H1 (cell line): ENCODE results near the gene RGS7BP. TPM values are rescaled to one million over a fixed set of nuclear protein-coding genes. Genes with fewer than 3 reads are reported as not detected.

ENCODE experiments used
- CTCF ChIA-PET: fragments of 300-600 bp; sonication (Branson Sonifier 250); formaldehyde crosslinking; loops from one replicate; lab custom pipeline; 2021; ENCODE audit not compliant: partially characterized antibody; lab: Charles Lee
- POLR2A ChIA-PET: fragments of 300-600 bp; sonication (Branson Sonifier 250); formaldehyde crosslinking; loops from one replicate; lab custom pipeline; 2021; ENCODE audit warnings: inconsistent platforms; ENCODE audit not compliant: partially characterized antibody; lab: Charles Lee
- DNase-seq, 2 experiments: peaks; one replicate each; pipeline versions ENCODE4 v3.0.0 to v3.0.0-alpha.2; 2010 to 2022; ENCODE audit warnings: low spot score in 2 of 2, low read depth in 1 of 2, mixed read lengths in 1 of 2
- FAIRE-seq: peaks from 2 replicates; lab custom pipeline; 2011; peaks lifted over from hg19 to GRCh38; lab: Jason Lieb, UNC
- H2AFZ ChIP-seq: 2 replicates; pipeline ENCODE4 v1.8.1; 2012; ENCODE audit warnings: low read length, inconsistent platforms
- H2AK5ac ChIP-seq: 2 replicates; pipeline ENCODE4 v1.6.1; 2013; ENCODE audit warnings: low read depth, low read length
- H2BK120ac ChIP-seq: replicated peaks from 2 replicates; pipeline ENCODE3; 2013; ENCODE audit warnings: low read depth, low read length, inconsistent platforms
- H2BK12ac ChIP-seq: 2 replicates; pipeline ENCODE4 v1.6.1; 2013; ENCODE audit warnings: low read depth, low read length
- H2BK15ac ChIP-seq: 2 replicates; pipeline ENCODE4 v1.6.1; 2013; ENCODE audit warnings: low read length
- H2BK20ac ChIP-seq: 2 replicates; pipeline ENCODE4 v1.6.1; 2013; ENCODE audit warnings: low read length
- H2BK5ac ChIP-seq: 2 replicates; pipeline ENCODE4 v1.6.1; 2013; ENCODE audit warnings: low read depth, low read length
- H3K14ac ChIP-seq: 2 replicates; pipeline ENCODE4 v1.6.1; 2013; ENCODE audit warnings: inconsistent platforms; ENCODE audit not compliant: insufficient read length
- H3K18ac ChIP-seq: 2 replicates; pipeline ENCODE4 v1.6.1; 2013; ENCODE audit warnings: low read length; ENCODE audit errors: extremely low read depth
- H3K23ac ChIP-seq: 2 replicates; pipeline ENCODE4 v1.6.1; 2013; ENCODE audit warnings: inconsistent platforms; ENCODE audit not compliant: insufficient read length
- H3K23me2 ChIP-seq: 2 replicates; pipeline ENCODE4 v1.6.1; 2013; ENCODE audit warnings: low read depth, low read length
- H3K27ac ChIP-seq: 2 replicates; pipeline ENCODE4 v1.6.1; 2011; ENCODE audit warnings: low read depth, low read length, inconsistent platforms
- H3K27me3 ChIP-seq, 4 experiments: replicated peaks in 1 of 4; 1 replicate in 1 of 4; 2 replicates in 3 of 4; pipeline versions ENCODE4 v1.6.1 to v1.8.1; 2011 to 2013; ENCODE audit warnings: low read length in 3 of 4, mild to moderate bottlenecking in 3 of 4, inconsistent platforms in 2 of 4, mixed read lengths in 2 of 4, moderate library complexity in 1 of 4; ENCODE audit not compliant: control insufficient read depth in 3 of 4, insufficient read depth in 3 of 4; ENCODE audit errors: extremely low read depth in 1 of 4
- H3K36me3 ChIP-seq, 4 experiments: 2 replicates each; pipeline versions ENCODE4 v1.6.1 to v1.8.1; 2011 to 2013; ENCODE audit warnings: mild to moderate bottlenecking in 4 of 4, low read length in 3 of 4, moderate library complexity in 2 of 4, control low read depth in 1 of 4, inconsistent platforms in 1 of 4; ENCODE audit not compliant: insufficient read depth in 4 of 4, control insufficient read depth in 2 of 4
- H3K4ac ChIP-seq: replicated peaks from 2 replicates; pipeline ENCODE3; 2013; ENCODE audit warnings: low read length, low read depth, mixed read lengths, inconsistent platforms; ENCODE audit not compliant: insufficient read length
- H3K4me1 ChIP-seq, 4 experiments: replicated peaks in 1 of 4; 1 replicate in 1 of 4; 2 replicates in 3 of 4; pipeline versions ENCODE4 v1.6.1 to v1.8.1; 2011 to 2013; ENCODE audit warnings: low read length in 3 of 4, inconsistent platforms in 2 of 4, mixed read lengths in 1 of 4; ENCODE audit not compliant: insufficient read depth in 4 of 4, control insufficient read depth in 3 of 4
- H3K4me2 ChIP-seq, 2 experiments: 2 replicates each; pipeline versions ENCODE4 v1.6.1 to v1.8.1; 2011 to 2013; ENCODE audit warnings: low read depth in 2 of 2, low read length in 2 of 2, control low read depth in 1 of 2, inconsistent platforms in 1 of 2, mild to moderate bottlenecking in 1 of 2; ENCODE audit not compliant: insufficient read depth in 1 of 2
- H3K4me3 ChIP-seq, 4 experiments: fragments of 200-600, 300-600 bp in 1 of 4; sonication (generic), shearing (Covaris generic), sonication (Bioruptor Twin) in 1 of 4; 2 replicates each; pipeline versions ENCODE4 v1.5.1 to v1.8.1; 2011 to 2016; ENCODE audit warnings: low read length in 4 of 4, low read depth in 3 of 4, control low read depth in 2 of 4, inconsistent platforms in 2 of 4, mild to moderate bottlenecking in 2 of 4, mixed read lengths in 1 of 4, moderate library complexity in 1 of 4; ENCODE audit not compliant: insufficient read depth in 2 of 4; ENCODE audit errors: extremely low read depth in 1 of 4
- H3K56ac ChIP-seq: replicated peaks from 2 replicates; pipeline ENCODE3; 2013; ENCODE audit warnings: low read depth, mild to moderate bottlenecking, mixed read lengths, low read length, inconsistent platforms; ENCODE audit not compliant: insufficient read length
- H3K79me1 ChIP-seq: 2 replicates; pipeline ENCODE4 v1.6.1; 2013; ENCODE audit warnings: low read depth, low read length, control low read depth
- H3K79me2 ChIP-seq, 2 experiments: 2 replicates each; pipeline versions ENCODE4 v1.6.1 to v1.8.1; 2012 to 2013; ENCODE audit warnings: low read length in 2 of 2, mild to moderate bottlenecking in 2 of 2, inconsistent platforms in 1 of 2; ENCODE audit not compliant: insufficient read depth in 2 of 2, control insufficient read depth in 1 of 2
- H3K9ac ChIP-seq, 4 experiments: replicated peaks in 1 of 4; 1 replicate in 1 of 4; 2 replicates in 3 of 4; pipeline versions ENCODE4 v1.6.1 to v1.8.1; 2011 to 2013; ENCODE audit warnings: low read depth in 3 of 4, low read length in 3 of 4, control low read depth in 2 of 4, mild to moderate bottlenecking in 2 of 4, moderate library complexity in 2 of 4, inconsistent platforms in 1 of 4; ENCODE audit errors: extremely low read depth in 1 of 4
- H3K9me3 ChIP-seq, 2 experiments: 2 replicates each; pipeline versions ENCODE4 v1.6.1 to v1.8.1; 2012 to 2013; ENCODE audit warnings: mild to moderate bottlenecking in 2 of 2, moderate library complexity in 2 of 2, control low read depth in 1 of 2, inconsistent platforms in 1 of 2, low read depth in 1 of 2, low read length in 1 of 2, mixed read lengths in 1 of 2; ENCODE audit not compliant: insufficient read depth in 2 of 2
- H4K20me1 ChIP-seq, 2 experiments: replicated peaks in 1 of 2; 2 replicates each; pipeline versions ENCODE3 to v1.8.1; 2011 to 2013; ENCODE audit warnings: inconsistent platforms in 2 of 2, low read length in 2 of 2, mild to moderate bottlenecking in 1 of 2; ENCODE audit not compliant: insufficient read depth in 2 of 2, control insufficient read depth in 1 of 2
- H4K5ac ChIP-seq: 2 replicates; pipeline ENCODE4 v1.6.1; 2013; ENCODE audit warnings: low read length, low read depth, mixed read lengths, inconsistent platforms; ENCODE audit not compliant: insufficient read length
- H4K8ac ChIP-seq: 2 replicates; pipeline ENCODE4 v1.8.0; 2013; ENCODE audit warnings: mild to moderate bottlenecking, moderate library complexity, low read length, inconsistent platforms; ENCODE audit not compliant: insufficient read depth; ENCODE audit errors: extremely low read depth
- H4K91ac ChIP-seq: replicated peaks from 2 replicates; pipeline ENCODE3; 2013; ENCODE audit warnings: low read length, mixed read lengths, inconsistent platforms; ENCODE audit not compliant: insufficient read length
- CEBPB ChIP-seq: IDR thresholded peaks from 2 replicates; pipeline ENCODE4 v1.6.1; 2012; ENCODE audit warnings: low read depth, low read length
- JUND ChIP-seq: IDR thresholded peaks from 2 replicates; pipeline ENCODE4 v1.6.1; 2011; ENCODE audit warnings: mild to moderate bottlenecking, improper control_type of control experiment, low read length
- RAD21 ChIP-seq, 2 experiments: IDR thresholded peaks in 1 of 2; conservative IDR thresholded peaks in 1 of 2; 2 replicates each; pipeline ENCODE4 v1.6.1; 2011; ENCODE audit warnings: low read depth in 2 of 2, low read length in 2 of 2, improper control_type of control experiment in 1 of 2, inconsistent platforms in 1 of 2, mild to moderate bottlenecking in 1 of 2, moderate library complexity in 1 of 2
- SRF ChIP-seq: IDR thresholded peaks from 2 replicates; pipeline ENCODE4 v1.6.1; 2011; ENCODE audit warnings: mild to moderate bottlenecking, low read depth, low read length, moderate library complexity
- TEAD4 ChIP-seq: IDR thresholded peaks from 2 replicates; pipeline ENCODE4 v1.6.1; 2012; ENCODE audit warnings: low read depth, low read length, inconsistent platforms, mixed read lengths
- WGBS, 2 experiments: shearing (Covaris generic) in 1 of 2; methylation state at CpG; one replicate each; pipeline versions ENCODE4 v1.1.6 to v1.1.7; 2013 to 2015; ENCODE audit warnings: low lambda C conversion rate in 2 of 2, mixed read lengths in 2 of 2, inconsistent platforms in 1 of 2, low coverage in 1 of 2, missing lambda C conversion rate in 1 of 2; ENCODE audit not compliant: insufficient replicate concordance in 2 of 2, insufficient coverage in 1 of 2, insufficient read length in 1 of 2; ENCODE audit errors: extremely low coverage in 1 of 2, missing lambda C conversion rate in 1 of 2; 5-methylcytosine and 5-hydroxymethylcytosine counted together
- polyA plus RNA-seq, 7 experiments: library from polyadenylated mRNA; depleted of rRNA in 3 of 7; stranded (reverse) in 5 of 7; unstranded in 2 of 7; fragments of >200 nt in 5 of 7; fragments of 200-250 nt in 2 of 7; gene quantifications; 1 replicate in 5 of 7; 2 replicates in 1 of 7; 4 replicates in 1 of 7; pipeline versions ENCODE4 v1.2.1 to v1.2.3, GENCODE V29; 2011 to 2013; ENCODE audit warnings: missing spikeins in 2 of 7, mixed read lengths in 2 of 7
- total RNA-seq: library from RNA; stranded (reverse); fragmentation: NEBNext Ultra II Directional; extraction: Animal tissue kit (Norgen Biotek cat#: 25700); gene quantifications from 2 replicates; pipeline ENCODE4 v1.2.1, GENCODE V29; 2021
- TF ChIP-seq, protein P1 (sequence below), 3 experiments: IDR thresholded peaks; 1 replicate in 2 of 3; 2 replicates in 1 of 3; pipeline versions ENCODE4 v1.5.1 to v1.6.1; 2011; ENCODE audit warnings: low read length in 3 of 3, mild to moderate bottlenecking in 3 of 3, inconsistent platforms in 2 of 3, low read depth in 1 of 3, moderate library complexity in 1 of 3; ENCODE audit not compliant: insufficient read depth in 1 of 3; ENCODE audit errors: control extremely low read depth in 1 of 3

Gene RGS7BP
- total and polyA plus RNA-seq, 2 of the 8 experiments (the other 6 are each of a cell fraction or from before 2014, with no cell fraction given) = 0.65 to 2.3 TPM

DNA sequence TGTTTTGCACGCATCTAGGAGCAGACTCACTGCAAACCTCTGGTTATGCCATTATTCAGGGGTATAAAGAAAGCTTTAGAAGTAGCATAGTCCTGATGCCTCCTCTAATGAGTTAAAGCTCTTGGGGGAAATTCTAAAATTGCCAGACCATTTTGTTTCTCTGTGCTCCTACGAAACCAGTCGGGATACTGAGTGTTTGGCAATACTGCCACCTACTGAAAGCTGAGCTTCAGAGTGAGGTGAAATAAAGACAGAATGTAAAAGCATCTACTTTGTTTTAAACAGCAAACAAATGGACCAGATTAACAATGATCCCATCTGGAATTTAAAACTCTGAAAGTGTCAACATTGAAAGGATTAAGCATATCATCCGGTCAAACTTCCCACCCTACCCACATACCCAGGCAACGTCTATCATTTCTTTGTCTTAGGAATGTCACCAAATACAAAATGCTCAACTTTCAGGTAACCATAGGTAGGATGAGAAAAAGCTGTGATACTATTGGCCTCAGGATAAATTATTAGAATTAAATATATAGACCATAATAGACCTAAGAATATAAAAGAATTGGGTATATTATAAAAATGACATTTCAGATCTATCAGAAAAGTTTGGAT is 106.6 kb downstream of the RGS7BP start:
- Histone ChIP-seq H3K9me3 (no peaks in the 10 kb centered on the region), H2BK5ac (no peak overlapping the region), H3K36me3 (no peaks in the 10 kb centered on the region), H3K4me1 (no peaks in the 10 kb centered on the region), H2BK120ac (no peak overlapping the region), H3K79me1 (no peaks in the 10 kb centered on the region), H3K4ac (no peak overlapping the region), H2BK15ac (no peak overlapping the region), H3K4me3 (no peak overlapping the region), H3K9ac (no peak overlapping the region), H3K14ac (no peak overlapping the region), H3K4me2 (no peak overlapping the region), H3K23me2 (no peaks in the 10 kb centered on the region), H2AK5ac (no peak overlapping the region), H4K8ac (no peak overlapping the region), H3K79me2 (no peaks in the 10 kb centered on the region), H2BK20ac (no peak overlapping the region), H4K20me1 (no peaks in the 10 kb centered on the region), H4K91ac (no peak overlapping the region), H2BK12ac (no peak overlapping the region), H4K5ac (no peak overlapping the region), H3K27ac (no peak overlapping the region), H3K56ac (no peak overlapping the region), H3K27me3 (no peaks in the 10 kb centered on the region), H3K23ac (no peak overlapping the region), H3K18ac (no peak overlapping the region), H2AFZ (no peak overlapping the region)
- FAIRE-seq (peak; percentile 92), DNase-seq (no peak)
- CTCF ChIA-PET = interaction anchor here (0.7 to 9.0 kb wide), 39 partner anchors 10 to 904 kb away, joined by 3 to 105 read pairs (median 4); partner anchors contain the start of gene RGS7BP
- POLR2A ChIA-PET = no interaction called here
- TF ChIP-seq SRF (no peak), CEBPB (0 out of 2 replicates have a peak, but pooled peaks have one; percentile 10), RAD21 (IDR thresholded peaks at IDR 0.05 in 1 of 2, conservative IDR thresholded peaks at IDR 0.05 in 1 of 2; ENCODE audit: low read depth in 2 of 2, low read length in 2 of 2) (peak; percentile 96), TEAD4 (no peak), JUND (no peak)
- TF ChIP-seq, protein P1, sequence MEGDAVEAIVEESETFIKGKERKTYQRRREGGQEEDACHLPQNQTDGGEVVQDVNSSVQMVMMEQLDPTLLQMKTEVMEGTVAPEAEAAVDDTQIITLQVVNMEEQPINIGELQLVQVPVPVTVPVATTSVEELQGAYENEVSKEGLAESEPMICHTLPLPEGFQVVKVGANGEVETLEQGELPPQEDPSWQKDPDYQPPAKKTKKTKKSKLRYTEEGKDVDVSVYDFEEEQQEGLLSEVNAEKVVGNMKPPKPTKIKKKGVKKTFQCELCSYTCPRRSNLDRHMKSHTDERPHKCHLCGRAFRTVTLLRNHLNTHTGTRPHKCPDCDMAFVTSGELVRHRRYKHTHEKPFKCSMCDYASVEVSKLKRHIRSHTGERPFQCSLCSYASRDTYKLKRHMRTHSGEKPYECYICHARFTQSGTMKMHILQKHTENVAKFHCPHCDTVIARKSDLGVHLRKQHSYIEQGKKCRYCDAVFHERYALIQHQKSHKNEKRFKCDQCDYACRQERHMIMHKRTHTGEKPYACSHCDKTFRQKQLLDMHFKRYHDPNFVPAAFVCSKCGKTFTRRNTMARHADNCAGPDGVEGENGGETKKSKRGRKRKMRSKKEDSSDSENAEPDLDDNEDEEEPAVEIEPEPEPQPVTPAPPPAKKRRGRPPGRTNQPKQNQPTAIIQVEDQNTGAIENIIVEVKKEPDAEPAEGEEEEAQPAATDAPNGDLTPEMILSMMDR (IDR thresholded peaks at IDR 0.05; ENCODE audit: control extremely low read depth in 1 of 3, insufficient read depth in 1 of 3, low read depth in 1 of 3, low read length in 3 of 3) = peak in 2 of 3 experiments; percentile 82; a peak in 3 of 4 replicates
- 23% methylated on average over 5 of the region's 5 CpGs; no CpG with 5 or more reads in 1 of the 2 experiments for WGBS, 2 experiments
